Astrocyte of the spinal cord (primary cell): ENCODE results near the gene SMOC1.
"Not testable (repeated sequence)": the region's sequence is repeated elsewhere in the genome, so short reads cannot be mapped to it uniquely, and the experiment has no call there.

Source experiments
- DNase-seq: peaks from one replicate; pipeline ENCODE4 v3.0.0; 2011; ENCODE audit warnings: low read depth, low spot score
- H3K4me3 ChIP-seq: 2 replicates; pipeline ENCODE4 v1.5.1; 2011; ENCODE audit warnings: low read depth, mild to moderate bottlenecking, low read length, moderate library complexity
- CTCF ChIP-seq: IDR thresholded peaks from 2 replicates; pipeline ENCODE4 v1.5.1; 2012; ENCODE audit warnings: low read depth, mild to moderate bottlenecking, low read length, inconsistent platforms
- in situ Hi-C: cut with HindIII; loops from 2 replicates; pipeline ENCODE4 v1.10.0; 2017; ENCODE audit warnings: low sequenced_read_pairs

Gene SMOC1

GRCh38 chr14:69891422-69891821 lies 12.2 kb downstream of the SMOC1 start:
- in situ Hi-C loops, result no loop called here
- TF ChIP-seq CTCF, result no peak
- no peak overlapping the region for H3K4me3 ChIP-seq
- DNase-seq, result no peak

GRCh38 chr14:69895109-69895508 lies 15.9 kb downstream of the SMOC1 start:
- TF ChIP-seq CTCF, result no peak
- in situ Hi-C loops, result no loop called here
- DNase-seq, result no peak
- H3K4me3 ChIP-seq, result no peak overlapping the region

- no peak overlapping the region for H3K4me3 ChIP-seq
- no peak for TF ChIP-seq CTCF
- in situ Hi-C loops, result no loop called here
- DNase-seq, result no peak
Observed at GRCh38 chr14:69896080-69896479, 16.9 kb downstream of the SMOC1 start.

GRCh38 chr14:69896972-69897371 lies 17.8 kb downstream of the SMOC1 start:
- no peak for DNase-seq
- in situ Hi-C loops, result no loop called here
- no peak overlapping the region for H3K4me3 ChIP-seq
- TF ChIP-seq CTCF, result no peak

DNA sequence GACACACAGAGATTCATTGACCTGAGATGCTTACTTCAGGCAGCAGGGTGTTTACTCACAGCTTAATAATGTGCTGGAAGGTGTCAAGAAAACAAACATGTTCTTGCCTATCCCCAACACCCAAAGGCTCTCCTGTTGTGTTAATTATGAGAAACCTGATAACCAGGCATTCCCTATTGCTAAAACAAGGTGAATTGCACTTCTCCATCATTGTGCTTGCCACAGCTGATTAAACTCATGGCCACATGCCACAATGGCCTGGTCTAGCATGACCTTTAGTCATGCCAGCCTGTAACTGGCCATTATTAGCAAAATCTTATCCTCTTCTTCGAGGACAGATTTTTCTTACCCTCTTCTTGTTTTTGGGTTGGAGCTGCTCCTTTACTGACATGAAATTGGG lies 21.4 kb downstream of the SMOC1 start:
- no peak overlapping the region for H3K4me3 ChIP-seq
- in situ Hi-C loops, result no loop called here
- DNase-seq, result no peak
- TF ChIP-seq CTCF, result no peak

DNA sequence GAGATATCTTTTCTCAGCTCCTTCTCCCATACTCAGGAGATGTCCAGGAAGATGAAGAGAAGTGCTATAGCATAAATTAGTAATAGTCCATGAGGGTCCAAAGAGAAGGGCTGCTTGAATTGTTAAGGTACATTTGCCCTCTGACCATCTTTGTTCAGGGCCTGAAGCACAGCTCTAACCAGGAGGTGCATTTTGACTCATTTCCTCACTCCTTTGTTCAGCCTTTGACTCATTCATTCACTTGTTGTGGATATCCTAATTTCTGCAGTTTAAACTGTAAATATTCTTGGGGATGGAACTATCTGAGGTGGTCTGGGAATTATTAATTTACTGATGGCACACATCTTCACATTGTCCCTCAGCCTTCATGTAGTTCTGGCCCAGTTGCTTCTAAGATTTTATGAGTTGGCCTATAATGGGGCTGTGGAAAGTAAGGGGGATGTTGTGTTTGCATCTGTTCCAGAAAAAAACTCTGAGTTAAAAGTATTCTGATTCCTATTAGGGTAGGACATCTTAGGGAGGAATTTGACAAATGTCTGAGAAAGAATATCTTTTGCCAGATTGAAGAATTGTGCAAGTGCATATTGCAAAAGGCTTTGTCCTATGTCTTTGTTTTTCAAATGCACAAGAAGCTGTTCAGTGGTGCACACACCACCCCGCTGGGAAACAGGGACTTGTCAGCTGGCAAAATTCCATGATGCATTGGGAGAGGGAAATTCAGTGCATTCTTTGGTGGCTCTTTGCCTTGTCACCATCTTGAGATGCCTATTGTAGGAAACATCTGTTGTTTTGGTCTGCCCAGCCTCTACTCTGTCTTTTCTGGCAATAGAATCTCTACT lies 22.1 kb downstream of the SMOC1 start:
- in situ Hi-C loops, result no loop called here
- DNase-seq, result no peak
- H3K4me3 ChIP-seq, result no peak overlapping the region
- TF ChIP-seq CTCF, result no peak

DNA sequence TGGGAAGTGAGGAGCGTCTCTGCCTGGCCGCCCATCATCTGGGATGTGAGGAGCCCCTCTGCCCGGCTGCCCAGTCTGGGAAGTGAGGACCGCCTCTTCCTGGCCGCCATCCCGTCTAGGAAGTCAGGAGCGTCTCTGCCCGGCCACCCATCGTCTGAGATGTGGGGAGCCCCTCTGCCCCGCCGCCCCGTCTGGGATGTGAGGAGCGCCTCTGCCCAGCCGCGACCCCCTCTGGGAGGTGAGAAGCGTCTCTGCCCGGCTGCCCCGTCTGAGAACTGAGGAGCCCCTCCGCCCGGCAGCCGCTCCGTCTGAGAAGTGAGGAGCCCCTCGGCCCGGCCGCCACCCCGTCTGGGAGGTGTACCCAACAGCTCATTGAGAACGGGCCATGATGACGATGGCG lies 23.8 kb downstream of the SMOC1 start:
- DNase-seq, in situ Hi-C loops, H3K4me3 ChIP-seq: not testable (repeated sequence)
